Activated CD4-positive, CD25-positive, alpha-beta regulatory T cell (primary cell): ENCODE data around the gene SARS1.
"Not testable (repeated sequence)": the region's sequence is repeated elsewhere in the genome, so short reads cannot be mapped to it uniquely, and the experiment has no call there.

Experiments used
- DNase-seq, 4 experiments: peaks; one replicate each; lab custom pipeline; 2025; lab: John Stamatoyannopoulos, UW

The SARS1 gene, protein sequence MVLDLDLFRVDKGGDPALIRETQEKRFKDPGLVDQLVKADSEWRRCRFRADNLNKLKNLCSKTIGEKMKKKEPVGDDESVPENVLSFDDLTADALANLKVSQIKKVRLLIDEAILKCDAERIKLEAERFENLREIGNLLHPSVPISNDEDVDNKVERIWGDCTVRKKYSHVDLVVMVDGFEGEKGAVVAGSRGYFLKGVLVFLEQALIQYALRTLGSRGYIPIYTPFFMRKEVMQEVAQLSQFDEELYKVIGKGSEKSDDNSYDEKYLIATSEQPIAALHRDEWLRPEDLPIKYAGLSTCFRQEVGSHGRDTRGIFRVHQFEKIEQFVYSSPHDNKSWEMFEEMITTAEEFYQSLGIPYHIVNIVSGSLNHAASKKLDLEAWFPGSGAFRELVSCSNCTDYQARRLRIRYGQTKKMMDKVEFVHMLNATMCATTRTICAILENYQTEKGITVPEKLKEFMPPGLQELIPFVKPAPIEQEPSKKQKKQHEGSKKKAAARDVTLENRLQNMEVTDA

DNA sequence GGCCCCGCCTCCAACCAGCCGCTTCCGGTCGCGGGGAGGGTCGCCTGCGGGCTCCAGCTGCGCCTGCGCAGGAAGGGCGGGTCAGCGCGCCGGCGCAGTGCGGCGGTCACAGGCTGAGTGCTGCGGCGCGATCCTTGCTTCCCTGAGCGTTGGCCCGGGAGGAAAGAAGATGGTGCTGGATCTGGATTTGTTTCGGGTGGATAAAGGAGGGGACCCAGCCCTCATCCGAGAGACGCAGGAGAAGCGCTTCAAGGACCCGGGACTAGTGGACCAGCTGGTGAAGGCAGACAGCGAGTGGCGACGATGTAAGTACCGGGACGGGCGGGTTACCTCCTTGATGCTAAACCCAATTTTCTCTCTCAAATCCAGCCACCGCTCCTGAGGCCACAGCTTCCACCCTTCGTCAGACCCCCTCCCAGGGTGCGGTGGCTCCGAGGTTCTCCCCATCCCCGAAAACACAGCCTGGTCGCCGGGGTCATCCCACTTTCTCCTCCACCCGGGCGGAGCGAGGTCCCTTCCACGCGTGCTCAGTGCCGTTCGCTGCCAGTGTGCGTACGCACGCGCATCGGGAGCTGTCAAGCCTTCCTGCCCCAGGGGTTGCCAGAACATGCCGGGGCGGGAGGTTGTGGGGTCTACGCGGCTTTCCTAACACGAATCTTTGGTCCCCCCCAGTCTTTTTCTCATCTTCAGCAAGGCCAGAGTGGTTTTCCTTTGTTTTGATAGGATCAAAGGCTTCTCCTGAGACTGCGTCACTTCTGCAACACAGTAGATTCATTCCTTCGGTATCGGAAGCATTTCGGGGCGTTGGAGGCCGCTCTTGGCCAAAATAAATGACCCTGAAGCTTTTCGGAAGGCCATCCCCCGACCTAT, at the start of gene SARS1:
Gene SARS1 (plus strand): TSS at position 95 of the 870 bp plus-strand sequence. CDS start 75 bp downstream, at position 170.
- peak; percentile 62 to 79 (median 71) for DNase-seq

DNA sequence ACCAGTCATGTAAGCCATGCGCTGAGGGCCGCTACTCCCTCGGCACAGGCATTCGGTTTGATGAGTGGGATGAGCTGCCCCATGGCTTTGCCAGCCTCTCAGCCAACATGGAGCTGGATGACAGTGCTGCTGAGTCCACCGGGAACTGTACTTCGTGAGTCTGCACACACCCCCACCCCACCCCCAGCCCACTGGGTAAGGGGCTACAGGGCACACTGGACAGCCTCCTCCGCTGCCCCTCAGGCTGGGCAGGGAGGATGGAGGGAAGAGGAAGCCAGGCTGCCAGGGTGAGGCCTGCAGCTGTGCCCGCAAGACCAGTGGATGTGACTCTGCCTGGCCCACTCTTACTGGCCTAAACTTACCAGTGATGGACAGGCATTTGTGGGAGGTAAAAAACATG, 49.2 kb upstream of the SARS1 start:
- DNase-seq, result no peak

DNA sequence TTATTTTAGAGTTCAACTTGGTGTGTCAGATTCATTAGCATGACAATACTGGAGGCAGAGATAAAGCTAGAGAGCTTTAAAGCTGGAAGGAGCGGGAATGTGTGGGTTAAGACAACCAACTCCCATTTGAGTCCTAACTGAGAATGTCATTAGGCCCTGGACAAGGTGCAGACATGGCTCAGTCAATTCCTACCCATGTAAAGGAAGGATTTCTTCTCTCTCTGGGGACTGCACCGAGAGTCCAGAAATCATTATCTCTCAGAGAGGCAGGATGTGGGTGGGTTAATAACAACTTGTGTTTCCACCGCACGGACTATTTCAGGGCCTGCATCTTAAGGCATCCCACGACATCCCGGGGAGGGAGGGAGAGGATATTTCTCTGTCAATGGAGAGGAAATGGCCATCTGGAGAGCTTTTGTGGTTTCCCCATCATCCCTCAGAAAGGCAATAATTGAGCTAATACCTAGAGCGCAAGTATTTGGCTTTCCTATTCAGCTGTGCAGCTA, 46.7 kb upstream of the SARS1 start:
- DNase-seq, result no peak

DNA sequence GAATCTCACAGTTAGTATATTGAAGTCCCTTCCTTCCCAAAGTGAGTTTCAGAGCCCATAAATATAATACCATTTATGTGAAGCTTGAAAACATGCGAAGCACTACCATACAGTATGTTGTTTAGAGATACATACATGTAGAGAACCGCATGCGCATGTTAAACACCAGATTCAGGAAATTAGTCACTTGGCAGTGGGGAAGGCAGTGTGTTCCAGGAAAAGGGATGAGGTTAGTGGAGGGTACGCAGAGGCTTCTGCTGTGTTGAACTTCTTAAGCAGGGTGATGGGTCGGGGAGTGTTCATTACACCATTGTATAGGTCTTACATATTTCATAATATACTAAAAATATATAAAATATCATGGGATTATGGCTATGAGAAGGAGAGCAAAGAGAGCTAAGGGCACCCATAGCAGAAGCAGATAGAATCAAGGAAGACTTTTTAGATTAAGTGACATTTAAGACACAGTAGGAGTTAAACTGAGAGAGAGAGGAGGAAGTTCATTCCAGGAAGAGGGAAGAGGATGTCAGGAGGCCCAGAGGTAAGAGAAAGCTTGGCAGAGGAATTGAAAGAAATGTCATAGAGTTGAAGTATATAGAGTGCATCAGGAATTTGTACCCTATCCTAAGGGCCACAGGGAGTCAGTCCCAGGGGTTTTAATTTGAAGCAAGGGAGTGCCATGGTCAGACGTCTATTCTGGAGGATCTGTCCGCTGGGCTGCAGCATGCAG, 43.5 kb upstream of the SARS1 start:
- no peak for DNase-seq

DNA sequence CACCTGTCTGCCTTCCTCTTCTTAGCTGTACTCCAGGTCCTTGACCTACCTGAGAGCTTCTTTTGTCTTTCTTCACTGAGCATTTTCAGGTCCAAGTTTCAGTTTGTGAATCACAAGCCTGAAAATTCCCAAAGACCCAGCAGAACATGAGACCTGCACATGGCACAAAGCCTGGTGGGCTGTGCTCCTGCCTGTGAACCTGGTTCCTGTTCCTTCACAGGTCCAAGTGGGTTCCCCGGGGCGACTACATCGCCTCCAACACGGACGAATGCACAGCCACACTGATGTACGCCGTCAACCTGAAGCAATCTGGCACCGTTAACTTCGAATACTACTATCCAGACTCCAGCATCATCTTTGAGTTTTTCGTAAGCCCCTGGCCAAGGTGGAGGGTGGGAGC, 42.1 kb upstream of the SARS1 start:
- no peak for DNase-seq

DNA sequence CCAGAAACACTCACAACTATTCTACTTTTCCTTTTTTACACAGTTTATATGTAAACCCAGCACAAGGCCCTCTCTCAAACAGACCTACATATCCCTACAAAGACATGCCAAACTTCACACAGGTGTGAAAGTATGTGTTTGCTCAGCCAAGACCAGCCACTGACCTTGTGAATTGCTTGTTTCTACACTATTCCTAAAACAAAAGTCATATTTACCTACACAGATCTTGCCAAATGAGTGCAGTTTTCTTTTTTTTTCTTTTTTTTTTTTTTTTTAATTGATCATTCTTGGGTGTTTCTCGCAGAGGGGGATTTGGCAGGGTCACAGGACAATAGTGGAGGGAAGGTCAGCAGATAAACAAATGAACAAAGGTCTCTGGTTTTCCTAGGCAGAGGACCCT, 37.4 kb upstream of the SARS1 start:
- not testable (repeated sequence) for DNase-seq

DNA sequence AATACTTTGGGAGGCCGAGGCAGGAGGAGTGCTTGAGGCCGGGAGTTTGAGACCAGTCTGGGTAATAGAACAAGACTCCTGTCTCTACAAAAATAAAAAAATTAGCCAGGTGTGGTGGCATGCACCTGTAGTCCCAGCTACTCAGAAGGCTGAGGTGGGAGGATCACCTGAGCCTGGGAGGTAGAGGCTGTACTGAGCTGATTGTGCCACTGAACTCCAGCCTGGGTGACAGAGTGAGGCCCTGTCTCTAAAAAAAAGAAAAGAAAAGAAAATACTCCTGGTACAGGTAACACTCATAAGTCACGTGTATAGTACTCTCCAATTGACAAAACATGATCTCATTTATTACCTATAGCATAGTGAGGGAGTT, 33.0 kb upstream of the SARS1 start:
- DNase-seq, result not testable (repeated sequence)

DNA sequence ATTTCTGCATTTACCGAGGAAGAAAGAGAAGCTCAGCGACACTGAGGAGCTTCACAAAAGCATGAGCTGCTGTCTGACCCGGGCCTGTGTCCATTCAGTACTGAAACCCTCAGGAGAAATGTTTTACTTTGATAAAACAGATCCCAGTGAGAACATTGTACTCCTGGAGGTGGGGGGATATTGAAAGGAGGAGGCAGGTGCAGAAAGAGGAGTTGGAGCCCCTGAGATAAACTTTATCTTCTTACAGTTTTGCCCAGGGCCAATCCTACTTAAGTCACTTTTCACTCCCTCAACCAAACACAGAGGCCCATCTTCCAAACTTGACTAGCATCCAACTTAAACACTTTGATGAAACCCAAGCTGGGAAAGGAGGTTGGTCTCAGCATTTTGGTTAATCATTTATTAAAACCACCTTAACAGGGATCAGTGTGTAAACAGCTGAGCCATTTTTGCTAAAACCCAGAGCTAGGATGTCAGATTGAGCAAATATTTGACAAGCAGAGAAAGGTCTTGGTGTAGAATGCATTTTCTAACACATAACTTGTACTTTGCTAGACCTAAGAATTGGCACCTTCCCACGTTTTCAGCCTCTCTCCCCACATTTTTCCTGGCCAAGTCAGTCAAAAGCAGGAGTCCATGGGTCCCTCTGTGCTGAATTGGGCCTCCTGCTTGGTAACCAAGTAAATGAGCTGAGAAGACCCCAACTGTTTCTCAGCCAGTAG, 32.5 kb upstream of the SARS1 start:
- no peak for DNase-seq

DNA sequence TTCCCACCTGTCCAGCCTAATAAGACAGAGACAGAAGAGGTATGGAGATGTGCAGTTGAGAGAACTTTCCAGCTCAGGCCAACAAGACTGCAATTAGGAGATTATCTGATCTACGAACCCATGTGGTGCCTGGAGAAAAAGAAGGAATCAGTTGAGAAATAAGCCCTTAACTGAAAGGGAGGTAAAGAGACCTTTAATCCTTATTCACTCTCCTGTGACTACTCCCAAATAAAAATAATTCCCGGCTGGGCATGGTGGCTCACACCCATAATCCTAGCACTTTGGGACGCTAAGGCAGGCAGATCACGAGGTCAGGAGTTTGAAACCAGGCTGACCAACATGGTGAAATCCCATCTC, 31.9 kb upstream of the SARS1 start:
- no peak for DNase-seq

DNA sequence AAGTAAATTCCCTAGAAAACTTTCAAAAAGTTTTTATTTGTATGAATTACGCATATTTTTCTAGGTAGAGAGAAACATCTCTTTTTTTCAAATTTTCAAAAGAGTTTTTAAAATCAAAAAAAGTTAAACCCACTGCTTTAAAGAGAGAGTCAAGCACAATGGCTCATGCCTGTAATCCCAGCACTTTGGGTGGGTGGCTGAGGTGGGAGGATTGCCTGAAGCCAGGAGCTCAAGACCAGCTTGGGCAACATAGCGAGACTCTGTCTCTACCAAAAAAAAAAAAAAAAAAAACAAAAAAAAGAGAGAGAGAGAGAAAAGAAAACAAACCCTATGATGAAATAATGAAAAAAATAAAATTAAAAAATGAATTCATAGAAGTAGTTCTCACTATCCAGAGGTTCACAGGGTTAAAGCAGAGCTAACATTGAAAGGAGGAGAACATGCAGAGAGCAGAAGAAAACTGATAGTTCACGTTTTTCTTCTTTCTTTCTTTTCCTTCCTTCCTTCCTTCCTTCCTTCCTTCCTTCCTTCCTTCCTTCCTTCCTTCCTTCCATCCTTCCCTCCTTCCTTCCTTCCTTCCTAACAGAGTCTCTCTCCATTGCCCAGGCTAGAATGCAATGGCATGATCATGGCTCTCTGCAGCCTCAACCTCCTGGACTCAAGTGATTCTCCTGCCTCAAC, 30.5 kb upstream of the SARS1 start:
- no peak for DNase-seq

DNA sequence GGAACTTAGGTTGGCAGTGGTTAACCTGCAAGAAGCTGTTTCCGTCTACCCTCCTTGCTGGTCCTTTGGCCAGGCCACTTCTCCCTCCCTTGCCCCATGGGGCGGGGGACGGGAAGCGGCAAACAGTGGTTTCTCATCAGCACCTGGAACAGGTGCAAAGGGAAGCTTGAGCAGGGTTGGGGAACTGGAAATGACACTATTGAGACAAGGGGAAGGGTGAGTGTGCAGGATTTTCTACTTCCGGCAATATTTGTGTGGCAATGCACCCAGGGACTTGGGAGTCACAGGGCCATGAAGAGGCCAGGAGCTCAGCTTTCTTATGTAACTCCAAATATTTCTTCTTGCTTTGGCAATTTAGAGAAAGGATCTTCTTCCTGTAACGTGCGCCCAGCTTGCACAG, 29.0 kb upstream of the SARS1 start:
- no peak for DNase-seq

DNA sequence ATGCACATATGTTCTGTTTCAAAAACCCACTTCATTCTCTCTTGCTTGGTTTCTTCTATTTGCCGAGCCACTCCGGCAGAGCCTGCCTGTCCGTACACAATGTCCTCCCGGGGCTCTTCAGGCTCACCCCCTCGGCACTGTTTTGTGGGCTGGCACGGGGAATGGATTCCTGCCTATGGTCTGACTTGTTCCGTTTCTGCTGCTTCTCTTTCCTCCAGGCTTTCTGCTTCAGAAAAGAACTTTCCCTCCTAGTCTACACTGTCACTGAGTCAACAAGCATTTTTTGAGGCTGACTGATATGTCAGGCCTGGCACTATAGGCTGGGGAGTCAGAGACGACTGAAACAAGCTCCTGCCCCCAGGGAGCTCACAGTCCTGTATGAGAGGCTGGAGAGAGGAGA, 28.4 kb upstream of the SARS1 start:
- no peak for DNase-seq

DNA sequence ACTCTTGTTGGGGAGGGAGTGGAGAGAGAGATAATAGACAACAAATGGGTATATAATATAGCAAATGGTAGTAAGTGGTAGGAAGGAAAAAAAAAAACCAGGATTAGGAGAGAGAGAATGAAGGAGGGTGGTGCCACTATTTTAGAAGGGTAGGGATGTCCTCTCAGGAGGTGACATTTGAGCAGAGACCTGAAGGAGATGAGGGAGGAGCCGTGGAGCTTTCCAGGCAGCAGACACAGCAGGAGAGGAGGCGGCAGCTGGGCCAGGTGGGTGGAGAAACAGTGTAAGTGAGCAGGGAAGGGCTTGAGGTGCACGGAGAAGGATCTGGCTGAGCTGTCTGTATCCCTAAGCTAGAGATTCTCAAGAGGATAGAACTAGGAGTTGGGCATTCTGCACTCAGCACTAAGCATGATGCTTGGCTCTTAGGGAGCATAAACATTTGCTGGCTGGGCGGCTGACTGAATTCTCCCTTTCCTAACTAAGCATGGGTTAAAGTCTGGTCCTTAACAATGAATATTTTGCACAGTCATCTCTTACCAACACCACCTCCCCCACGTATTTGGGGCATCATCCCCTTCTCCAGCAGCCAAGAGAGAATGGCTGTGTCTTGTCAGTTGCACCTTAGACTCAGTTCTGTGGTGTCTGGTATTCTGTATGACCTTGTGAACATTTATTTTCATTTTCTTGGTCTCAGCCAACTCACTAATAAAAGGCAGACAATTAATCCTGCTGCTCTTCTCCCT, 27.6 kb upstream of the SARS1 start:
- no peak for DNase-seq

DNA sequence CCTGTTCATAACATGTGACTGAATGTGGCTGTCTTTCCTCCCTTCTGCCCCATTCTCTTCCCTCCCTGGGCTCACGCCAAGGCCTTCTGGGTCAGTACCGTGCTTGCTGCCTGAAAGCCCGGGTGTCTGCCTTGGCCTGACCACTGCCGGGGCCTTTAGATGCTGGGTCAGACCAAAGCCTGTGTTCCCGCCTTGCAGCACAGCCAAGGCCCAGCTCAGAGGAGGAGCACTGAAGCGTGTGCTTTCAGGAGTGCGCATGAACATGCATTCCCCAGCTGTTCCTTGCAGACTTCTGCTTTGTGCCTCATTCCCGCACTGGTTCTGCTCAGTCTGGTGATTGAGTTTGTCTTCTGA, 27.0 kb upstream of the SARS1 start:
- DNase-seq, result no peak

DNA sequence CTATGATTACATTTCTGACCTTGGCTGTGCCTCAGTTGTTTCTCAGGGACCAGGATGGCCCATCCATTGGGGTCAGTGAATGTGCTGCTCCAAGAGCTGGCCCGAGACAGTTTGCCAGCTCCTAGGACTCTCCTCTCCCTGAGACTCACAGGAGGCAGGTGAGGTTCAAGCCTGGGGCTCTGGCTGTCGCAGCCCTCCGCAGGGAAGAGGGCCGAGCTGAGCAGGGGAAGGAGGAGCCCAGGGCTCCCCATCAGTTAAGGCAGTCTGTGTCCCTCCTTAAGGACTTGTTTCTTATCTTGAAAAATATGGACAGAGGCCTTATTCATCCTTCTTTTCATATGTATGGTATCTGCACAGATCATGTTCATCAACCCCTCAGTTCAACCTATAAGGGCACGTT, 26.6 kb upstream of the SARS1 start:
- no peak for DNase-seq

DNA sequence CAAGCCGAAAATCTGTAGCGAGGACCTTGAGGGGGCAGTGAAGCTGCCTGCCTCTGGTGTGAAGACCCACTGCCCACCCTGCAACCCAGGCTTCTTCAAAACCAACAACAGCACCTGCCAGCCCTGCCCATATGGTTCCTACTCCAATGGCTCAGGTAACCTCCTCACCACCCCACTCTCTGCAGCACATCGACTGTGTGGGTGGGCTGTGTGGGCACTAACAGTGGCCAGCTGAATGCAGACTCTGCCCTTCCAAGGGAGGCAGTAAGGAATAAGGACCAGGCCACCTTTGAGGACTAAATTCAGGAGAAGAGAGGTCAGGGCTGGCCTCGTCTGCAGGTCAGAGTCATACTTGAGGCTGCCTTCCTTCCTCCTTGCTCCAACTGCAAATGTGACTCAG, 25.5 kb upstream of the SARS1 start:
- DNase-seq, result no peak

DNA sequence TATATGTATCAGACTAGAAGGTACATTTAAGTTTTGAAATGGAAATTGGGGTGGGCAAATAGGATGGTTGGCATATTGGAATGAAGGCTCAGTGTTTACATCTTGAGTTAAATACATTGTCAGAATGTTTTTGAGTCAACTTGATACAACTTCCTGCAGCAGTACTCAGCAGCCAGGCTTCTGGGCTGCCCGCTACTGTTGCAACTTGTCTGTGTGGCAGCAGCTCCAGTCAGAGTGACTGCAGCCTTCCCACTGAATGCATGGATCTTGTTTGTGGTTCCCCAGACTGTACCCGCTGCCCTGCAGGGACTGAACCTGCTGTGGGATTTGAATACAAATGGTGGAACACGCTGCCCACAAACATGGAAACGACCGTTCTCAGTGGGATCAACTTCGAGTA, 24.9 kb upstream of the SARS1 start:
- no peak for DNase-seq

DNA sequence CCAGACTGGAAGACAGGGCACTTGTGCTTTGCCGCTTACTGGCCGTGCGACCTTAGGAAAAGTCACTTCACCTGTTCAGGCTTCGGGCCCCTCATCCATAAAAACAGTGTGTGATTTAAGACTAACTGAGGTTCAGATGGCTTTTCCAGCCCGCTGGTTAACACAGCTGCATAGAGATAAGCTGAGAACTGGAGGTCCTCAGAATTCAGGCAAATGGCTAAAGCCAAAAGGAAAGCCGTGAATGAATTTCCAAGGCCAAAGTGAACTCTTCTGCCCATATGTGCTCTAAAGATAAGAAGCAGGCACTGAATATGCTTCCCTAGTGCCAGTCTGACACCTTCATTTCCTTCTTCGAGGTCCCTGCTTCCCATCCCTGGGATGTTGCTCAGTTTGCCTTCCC, 23.5 kb upstream of the SARS1 start:
- DNase-seq, result no peak

DNA sequence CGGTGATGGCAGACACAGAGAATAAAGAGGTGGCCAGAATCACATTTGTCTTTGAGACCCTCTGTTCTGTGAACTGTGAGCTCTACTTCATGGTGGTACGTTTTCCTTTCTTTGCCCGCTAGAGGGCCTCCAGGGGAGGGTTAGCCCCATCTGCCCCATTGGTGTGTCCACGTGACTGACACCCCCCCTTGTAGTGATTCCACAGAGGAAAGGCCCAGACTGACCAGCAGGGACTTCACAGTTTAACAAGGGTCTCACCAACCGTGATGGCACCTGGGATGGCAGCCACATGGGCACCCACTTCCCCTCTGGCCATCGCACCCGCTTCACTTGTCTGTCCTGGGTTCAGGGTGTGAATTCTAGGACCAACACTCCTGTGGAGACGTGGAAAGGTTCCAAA, 22.3 kb upstream of the SARS1 start:
- DNase-seq, result no peak

DNA sequence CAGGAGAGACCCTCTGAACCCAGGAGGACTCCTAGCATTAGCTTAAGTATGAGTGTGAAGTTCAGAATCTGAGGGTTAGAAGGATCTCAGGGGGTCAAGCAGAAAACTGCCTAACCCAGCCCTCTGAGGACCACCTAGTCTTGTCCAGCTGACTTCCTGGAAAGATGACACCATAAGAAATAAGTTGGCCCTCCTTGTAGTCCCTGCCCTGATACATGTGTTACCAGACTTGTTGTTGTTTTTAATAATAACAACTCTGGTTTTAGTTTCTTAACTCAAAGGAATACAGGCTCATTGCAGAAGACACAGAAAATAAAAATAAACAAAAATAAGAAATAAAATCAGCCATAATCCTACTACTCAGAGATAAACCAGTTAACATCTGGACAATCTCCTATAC, 21.8 kb upstream of the SARS1 start:
- DNase-seq, result no peak
